ENCODE results near the gene ZBTB5. TPM values are rescaled to one million over a fixed set of nuclear protein-coding genes. Genes with fewer than 3 reads are reported as not detected.

Gene ZBTB5
- total RNA-seq, 1 experiment from 2014 or later, result 30.6 TPM

- POLR2A ChIA-PET, result no interaction called here
- no peaks in the 10 kb centered on the region for H3K27me3 ChIP-seq (ENCODE audit: control insufficient read depth, insufficient read depth, low read length)
- H3K27ac ChIP-seq (ENCODE audit: low read length), result no peak overlapping the region
- H3K4me3 ChIP-seq (ENCODE audit: low read depth in 2 of 2, low read length in 2 of 2), result no peak overlapping the region
- peaks cover 37% of the 10 kb centered on the region for H3K36me3 ChIP-seq (ENCODE audit: control insufficient read depth, insufficient read depth, low read length)
- in situ Hi-C loops (cut with HindIII; ENCODE audit: low pct_unique_long_range_greater_than_20kb, low sequenced_read_pairs) (no loop called here), intact Hi-C loops (cut with micrococcal nuclease; ENCODE audit: unreplicated experiment) (no loop called here)
- TF ChIP-seq CTCF (IDR thresholded peaks at IDR 0.05), result no peak
- no peak for TF ChIP-seq SIN3A (IDR thresholded peaks at IDR 0.05; ENCODE audit: borderline replicate concordance, insufficient read depth, low read depth, low read length)
- TF ChIP-seq POLR2AphosphoS5 (IDR thresholded peaks at IDR 0.05; ENCODE audit: low read depth, low read length), result no peak
- DNase-seq (ENCODE audit: low read depth, low spot score) (no peak), ATAC-seq (no peak)
- no TSS peak for BruUV-seq (replicated peaks)
- no peaks in the 10 kb centered on the region for H3K9me3 ChIP-seq (ENCODE audit: control insufficient read depth, insufficient read depth, low read depth, low read length)
- CTCF ChIA-PET, result no interaction called here
- no peaks in the 10 kb centered on the region for H3K4me1 ChIP-seq (ENCODE audit: control insufficient read depth, insufficient read depth, low read length)
Measured at GRCh38 chr9:37501957-37502596, 36.8 kb upstream of the ZBTB5 start.

DNA sequence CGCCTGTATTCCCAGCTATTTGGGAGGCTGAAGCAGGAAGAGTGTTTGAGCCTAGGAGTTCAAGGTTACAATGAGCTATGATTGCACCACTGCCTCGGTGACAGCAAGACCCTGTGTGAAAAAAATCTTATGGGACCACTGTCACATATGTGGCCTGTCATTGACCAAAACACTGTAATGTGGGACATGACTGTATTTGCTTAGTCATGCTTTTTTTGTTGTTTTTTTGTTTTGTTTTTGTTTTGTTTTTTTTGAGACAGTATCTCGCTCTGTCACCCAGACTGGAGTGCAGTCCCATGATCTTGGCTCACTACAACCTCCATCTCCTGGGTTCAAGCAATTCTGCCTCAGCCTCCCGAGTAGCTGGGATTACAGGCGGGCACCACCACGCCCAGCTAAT lies 34.0 kb upstream of the ZBTB5 start:
- no peak for DNase-seq (ENCODE audit: low read depth, low spot score)
- in situ Hi-C loops (cut with HindIII; ENCODE audit: low pct_unique_long_range_greater_than_20kb, low sequenced_read_pairs), result no loop called here
- BruUV-seq (replicated peaks), result no TSS peak
- ATAC-seq, result no peak
- H3K27me3 ChIP-seq (ENCODE audit: control insufficient read depth, insufficient read depth, low read length), result no peaks in the 10 kb centered on the region
- TF ChIP-seq SIN3A (IDR thresholded peaks at IDR 0.05; ENCODE audit: borderline replicate concordance, insufficient read depth, low read depth, low read length) (no peak), TCF7L2 (IDR thresholded peaks at IDR 0.05; ENCODE audit: low read depth, low read length) (no peak), REST (IDR thresholded peaks at IDR 0.05; ENCODE audit: insufficient read depth in 1 of 2, low read depth in 2 of 2, low read length in 1 of 2) (no peak), CTCF (IDR thresholded peaks at IDR 0.05) (no peak), POLR2AphosphoS5 (IDR thresholded peaks at IDR 0.05; ENCODE audit: low read depth, low read length) (no peak)
- H3K27ac ChIP-seq (ENCODE audit: low read length), result no peak overlapping the region
- H3K4me3 ChIP-seq (ENCODE audit: low read depth in 2 of 2, low read length in 2 of 2), result no peak overlapping the region
- POLR2A ChIA-PET, result no interaction called here
- peaks cover 52% of the 10 kb centered on the region for H3K36me3 ChIP-seq (ENCODE audit: control insufficient read depth, insufficient read depth, low read length)
- H3K4me1 ChIP-seq (ENCODE audit: control insufficient read depth, insufficient read depth, low read length), result no peaks in the 10 kb centered on the region
- no peaks in the 10 kb centered on the region for H3K9me3 ChIP-seq (ENCODE audit: control insufficient read depth, insufficient read depth, low read depth, low read length)
- CTCF ChIA-PET, result no interaction called here
- intact Hi-C loops (cut with micrococcal nuclease; ENCODE audit: unreplicated experiment), result loop anchor here (10.0 kb wide), 1 partner anchor 236 kb away; no protein-coding TSS in a partner anchor
